WTC11 (cell line): ENCODE data around the gene RAB2B. TPM values are rescaled to one million over a fixed set of nuclear protein-coding genes. Genes with fewer than 3 reads are reported as not detected.

Experiments
- ATF1 ChIP-seq: sonication (generic); formaldehyde crosslinking; IDR thresholded peaks from 2 replicates; pipeline ENCODE4 v1.8.1; 2023; ENCODE audit warnings: mild to moderate bottlenecking, moderate library complexity, missing genetic modification reagents
- CREB1 ChIP-seq: sonication (generic); formaldehyde crosslinking; IDR thresholded peaks from 2 replicates; pipeline ENCODE4 v1.8.0; 2023; ENCODE audit warnings: mild to moderate bottlenecking, missing genetic modification reagents
- CREM ChIP-seq: sonication (generic); formaldehyde crosslinking; IDR thresholded peaks from 2 replicates; pipeline ENCODE4 v1.8.1; 2022; ENCODE audit warnings: mild to moderate bottlenecking, missing genetic modification reagents, moderate library complexity
- E2F4 ChIP-seq: sonication (generic); formaldehyde crosslinking; IDR thresholded peaks from 2 replicates; pipeline ENCODE4 v1.8.1; 2022; ENCODE audit warnings: low read depth, mild to moderate bottlenecking, moderate library complexity, missing genetic modification reagents, borderline replicate concordance
- ERG ChIP-seq: fragments of 250-450 bp; sonication (Bioruptor Pico); IDR thresholded peaks from 2 replicates; pipeline ENCODE4 v1.8.0; 2021; ENCODE audit warnings: mild to moderate bottlenecking
- FOXP1 ChIP-seq: sonication (generic); formaldehyde crosslinking; IDR thresholded peaks from 2 replicates; pipeline ENCODE4 v1.8.0; 2022; ENCODE audit warnings: missing genetic modification reagents, mild to moderate bottlenecking, moderate library complexity, borderline replicate concordance
- GABPB1 ChIP-seq: sonication (generic); formaldehyde crosslinking; IDR thresholded peaks from 2 replicates; pipeline ENCODE4 v1.8.1; 2023; ENCODE audit warnings: mild to moderate bottlenecking, missing genetic modification reagents
- MXD4 ChIP-seq: fragments of 250-450 bp; sonication (Bioruptor Pico); IDR thresholded peaks from 2 replicates; pipeline ENCODE4 v1.8.0; 2021; ENCODE audit warnings: mild to moderate bottlenecking, moderate library complexity, borderline replicate concordance
- NR2C2 ChIP-seq: sonication (generic); formaldehyde crosslinking; IDR thresholded peaks from 2 replicates; pipeline ENCODE4 v1.8.0; 2022; ENCODE audit warnings: mild to moderate bottlenecking, missing genetic modification reagents
- OVOL2 ChIP-seq: fragments of 250-450 bp; sonication (Bioruptor Pico); IDR thresholded peaks from 2 replicates; pipeline ENCODE4 v1.9.0; 2021; ENCODE audit warnings: mild to moderate bottlenecking, borderline replicate concordance
- PRRX2 ChIP-seq: fragments of 250-450 bp; sonication (Bioruptor Pico); IDR thresholded peaks from 2 replicates; pipeline ENCODE4 v1.8.0; 2021; ENCODE audit warnings: mild to moderate bottlenecking
- SOX15 ChIP-seq: fragments of 250-450 bp; sonication (Bioruptor Pico); IDR thresholded peaks from 2 replicates; pipeline ENCODE4 v1.9.0; 2021; ENCODE audit warnings: mild to moderate bottlenecking
- SP1 ChIP-seq: sonication (generic); formaldehyde crosslinking; conservative IDR thresholded peaks from 2 replicates; pipeline ENCODE4 v1.8.1; 2022; ENCODE audit warnings: missing genetic modification reagents
- STAT6 ChIP-seq: sonication (generic); formaldehyde crosslinking; conservative IDR thresholded peaks from 2 replicates; pipeline ENCODE4 v1.8.1; 2023; ENCODE audit warnings: mild to moderate bottlenecking, low read depth, missing genetic modification reagents, moderate library complexity
- TCF7 ChIP-seq: sonication (generic); formaldehyde crosslinking; IDR thresholded peaks from 2 replicates; pipeline ENCODE4 v1.8.0; 2022; ENCODE audit warnings: mild to moderate bottlenecking, low read depth, missing genetic modification reagents, moderate library complexity
- TEAD1 ChIP-seq: sonication (generic); formaldehyde crosslinking; IDR thresholded peaks from 2 replicates; pipeline ENCODE4 v1.8.0; 2022; ENCODE audit warnings: mild to moderate bottlenecking, missing genetic modification reagents
- ZNF138 ChIP-seq: sonication (generic); formaldehyde crosslinking; conservative IDR thresholded peaks from 2 replicates; pipeline ENCODE4 v1.8.1; 2022; ENCODE audit warnings: mild to moderate bottlenecking, moderate library complexity, missing genetic modification reagents
- ZNF281 ChIP-seq: sonication (generic); formaldehyde crosslinking; IDR thresholded peaks from 2 replicates; pipeline ENCODE4 v1.8.0; 2023; ENCODE audit warnings: mild to moderate bottlenecking, missing genetic modification reagents
- ZNF317 ChIP-seq: sonication (generic); formaldehyde crosslinking; IDR thresholded peaks from 2 replicates; pipeline ENCODE4 v1.8.1; 2023; ENCODE audit warnings: low read depth, mild to moderate bottlenecking, moderate library complexity, missing genetic modification reagents, borderline replicate concordance
- ZNF532 ChIP-seq: fragments of 250-450 bp; sonication (Bioruptor Pico); IDR thresholded peaks from 2 replicates; pipeline ENCODE4 v1.9.0; 2021; ENCODE audit warnings: mild to moderate bottlenecking, borderline replicate concordance
- total RNA-seq: library from RNA; stranded (reverse); gene quantifications from 3 replicates; pipeline ENCODE4 v1.2.3, GENCODE V29; 2021
- TF ChIP-seq, protein P1 (sequence below): sonication (generic); formaldehyde crosslinking; IDR thresholded peaks from 2 replicates; pipeline ENCODE4 v1.8.0; 2022; ENCODE audit warnings: mild to moderate bottlenecking, missing genetic modification reagents
- TF ChIP-seq, protein P2 (sequence below): sonication (generic); formaldehyde crosslinking; IDR thresholded peaks from 2 replicates; pipeline ENCODE4 v1.8.1; 2023; ENCODE audit warnings: mild to moderate bottlenecking, missing genetic modification reagents
- TF ChIP-seq, protein P3 (sequence below): sonication (generic); formaldehyde crosslinking; IDR thresholded peaks from 2 replicates; pipeline ENCODE4 v1.8.1; 2022; ENCODE audit warnings: mild to moderate bottlenecking, moderate library complexity, missing genetic modification reagents

RAB2B gene
- total RNA-seq, 1 experiment from 2014 or later = 29.6 TPM

DNA sequence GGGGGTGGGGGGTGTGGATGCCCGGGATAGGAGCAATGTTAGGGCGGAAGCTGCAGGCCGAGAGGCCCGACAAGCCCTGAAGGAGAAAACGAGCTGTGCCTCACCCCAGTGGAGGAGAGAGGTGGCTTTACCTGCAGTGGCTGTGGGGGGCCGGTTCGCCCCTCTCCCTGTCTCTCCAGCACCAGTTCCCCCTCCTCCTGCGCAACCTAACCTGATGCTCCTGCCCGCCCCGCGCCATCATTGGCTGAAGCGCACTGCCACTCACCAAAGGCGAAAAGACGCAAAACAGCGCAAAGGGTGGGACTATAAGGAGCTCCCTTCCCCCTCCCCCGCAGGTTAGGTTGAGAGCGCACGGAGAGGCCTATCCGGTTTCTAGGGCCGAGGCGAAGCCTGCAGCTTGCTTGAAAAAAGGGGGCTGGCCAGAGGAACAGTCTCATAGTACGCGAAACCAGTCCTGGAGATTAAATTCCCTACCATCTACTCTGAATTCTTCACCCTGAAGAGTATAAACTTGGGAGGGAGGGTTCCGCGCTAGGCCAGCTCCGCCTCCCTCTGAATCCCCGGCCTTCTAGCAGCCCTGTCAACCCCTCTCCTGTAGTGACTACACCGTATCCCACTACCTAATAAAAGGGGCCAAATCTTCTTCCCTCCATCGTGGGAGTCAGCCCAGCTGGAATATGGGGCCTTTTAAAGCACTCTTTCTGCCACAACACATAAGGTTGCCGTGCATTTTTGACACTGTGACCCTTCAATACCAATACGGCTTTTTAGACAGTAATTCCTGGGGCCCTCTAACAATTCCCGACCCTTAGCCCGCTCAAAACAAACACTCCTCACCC is 39.5 kb downstream of the RAB2B start (continued):
- TF ChIP-seq E2F4 (no peak), OVOL2 (CRISPR knock-in tag) (no peak), STAT6 (CRISPR knock-in tag) (no peak), ZNF281 (CRISPR knock-in tag) (peak; percentile 83; the same call in 1 of the 2 replicates), TEAD1 (CRISPR knock-in tag) (peak; percentile 66), SP1 (CRISPR knock-in tag) (peak; percentile 95), MXD4 (CRISPR knock-in tag) (no peak), ATF1 (no peak), SOX15 (CRISPR knock-in tag) (no peak), ZNF317 (CRISPR knock-in tag) (no peak), GABPB1 (CRISPR knock-in tag) (peak; percentile 84), NR2C2 (CRISPR knock-in tag) (no peak), ZNF138 (CRISPR knock-in tag) (no peak), ZNF532 (CRISPR knock-in tag) (no peak), FOXP1 (CRISPR knock-in tag) (no peak; the same call in 1 of the 2 replicates), TCF7 (CRISPR knock-in tag) (no peak), PRRX2 (CRISPR knock-in tag) (peak; percentile 82; the same call in 1 of the 2 replicates), CREM (CRISPR knock-in tag) (no peak), CREB1 (CRISPR knock-in tag) (no peak), ERG (no peak)
- TF ChIP-seq, protein P1, sequence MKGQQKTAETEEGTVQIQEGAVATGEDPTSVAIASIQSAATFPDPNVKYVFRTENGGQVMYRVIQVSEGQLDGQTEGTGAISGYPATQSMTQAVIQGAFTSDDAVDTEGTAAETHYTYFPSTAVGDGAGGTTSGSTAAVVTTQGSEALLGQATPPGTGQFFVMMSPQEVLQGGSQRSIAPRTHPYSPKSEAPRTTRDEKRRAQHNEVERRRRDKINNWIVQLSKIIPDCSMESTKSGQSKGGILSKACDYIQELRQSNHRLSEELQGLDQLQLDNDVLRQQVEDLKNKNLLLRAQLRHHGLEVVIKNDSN = no peak; the same call in 1 of the 2 replicates
- TF ChIP-seq, protein P2, sequence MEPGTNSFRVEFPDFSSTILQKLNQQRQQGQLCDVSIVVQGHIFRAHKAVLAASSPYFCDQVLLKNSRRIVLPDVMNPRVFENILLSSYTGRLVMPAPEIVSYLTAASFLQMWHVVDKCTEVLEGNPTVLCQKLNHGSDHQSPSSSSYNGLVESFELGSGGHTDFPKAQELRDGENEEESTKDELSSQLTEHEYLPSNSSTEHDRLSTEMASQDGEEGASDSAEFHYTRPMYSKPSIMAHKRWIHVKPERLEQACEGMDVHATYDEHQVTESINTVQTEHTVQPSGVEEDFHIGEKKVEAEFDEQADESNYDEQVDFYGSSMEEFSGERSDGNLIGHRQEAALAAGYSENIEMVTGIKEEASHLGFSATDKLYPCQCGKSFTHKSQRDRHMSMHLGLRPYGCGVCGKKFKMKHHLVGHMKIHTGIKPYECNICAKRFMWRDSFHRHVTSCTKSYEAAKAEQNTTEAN (CRISPR knock-in tag) = no peak
- TF ChIP-seq, protein P3, sequence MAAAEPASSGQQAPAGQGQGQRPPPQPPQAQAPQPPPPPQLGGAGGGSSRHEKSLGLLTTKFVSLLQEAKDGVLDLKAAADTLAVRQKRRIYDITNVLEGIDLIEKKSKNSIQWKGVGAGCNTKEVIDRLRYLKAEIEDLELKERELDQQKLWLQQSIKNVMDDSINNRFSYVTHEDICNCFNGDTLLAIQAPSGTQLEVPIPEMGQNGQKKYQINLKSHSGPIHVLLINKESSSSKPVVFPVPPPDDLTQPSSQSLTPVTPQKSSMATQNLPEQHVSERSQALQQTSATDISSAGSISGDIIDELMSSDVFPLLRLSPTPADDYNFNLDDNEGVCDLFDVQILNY = no peak; the same call in 1 of the 2 replicates
